H1 (cell line): ENCODE results near the gene MRPS9. TPM values are rescaled to one million over a fixed set of nuclear protein-coding genes. Genes with fewer than 3 reads are reported as not detected.

Source experiments
- CTCF ChIA-PET: fragments of 300-600 bp; sonication (Branson Sonifier 250); formaldehyde crosslinking; loops from one replicate; lab custom pipeline; 2021; ENCODE audit not compliant: partially characterized antibody; lab: Charles Lee
- POLR2A ChIA-PET: fragments of 300-600 bp; sonication (Branson Sonifier 250); formaldehyde crosslinking; loops from one replicate; lab custom pipeline; 2021; ENCODE audit warnings: inconsistent platforms; ENCODE audit not compliant: partially characterized antibody; lab: Charles Lee
- DNase-seq, 2 experiments: peaks; one replicate each; pipeline versions ENCODE4 v3.0.0 to v3.0.0-alpha.2; 2010 to 2022; ENCODE audit warnings: low spot score in 2 of 2, low read depth in 1 of 2, mixed read lengths in 1 of 2
- FAIRE-seq: peaks from 2 replicates; lab custom pipeline; 2011; peaks lifted over from hg19 to GRCh38; lab: Jason Lieb, UNC
- H2AFZ ChIP-seq: 2 replicates; pipeline ENCODE4 v1.8.1; 2012; ENCODE audit warnings: low read length, inconsistent platforms
- H2AK5ac ChIP-seq: 2 replicates; pipeline ENCODE4 v1.6.1; 2013; ENCODE audit warnings: low read depth, low read length
- H2BK120ac ChIP-seq: replicated peaks from 2 replicates; pipeline ENCODE3; 2013; ENCODE audit warnings: low read depth, low read length, inconsistent platforms
- H2BK12ac ChIP-seq: 2 replicates; pipeline ENCODE4 v1.6.1; 2013; ENCODE audit warnings: low read depth, low read length
- H2BK15ac ChIP-seq: 2 replicates; pipeline ENCODE4 v1.6.1; 2013; ENCODE audit warnings: low read length
- H2BK20ac ChIP-seq: 2 replicates; pipeline ENCODE4 v1.6.1; 2013; ENCODE audit warnings: low read length
- H2BK5ac ChIP-seq: 2 replicates; pipeline ENCODE4 v1.6.1; 2013; ENCODE audit warnings: low read depth, low read length
- H3K14ac ChIP-seq: 2 replicates; pipeline ENCODE4 v1.6.1; 2013; ENCODE audit warnings: inconsistent platforms; ENCODE audit not compliant: insufficient read length
- H3K18ac ChIP-seq: 2 replicates; pipeline ENCODE4 v1.6.1; 2013; ENCODE audit warnings: low read length; ENCODE audit errors: extremely low read depth
- H3K23ac ChIP-seq: 2 replicates; pipeline ENCODE4 v1.6.1; 2013; ENCODE audit warnings: inconsistent platforms; ENCODE audit not compliant: insufficient read length
- H3K23me2 ChIP-seq: 2 replicates; pipeline ENCODE4 v1.6.1; 2013; ENCODE audit warnings: low read depth, low read length
- H3K27ac ChIP-seq: 2 replicates; pipeline ENCODE4 v1.6.1; 2011; ENCODE audit warnings: low read depth, low read length, inconsistent platforms
- H3K27me3 ChIP-seq, 4 experiments: replicated peaks in 1 of 4; 1 replicate in 1 of 4; 2 replicates in 3 of 4; pipeline versions ENCODE4 v1.6.1 to v1.8.1; 2011 to 2013; ENCODE audit warnings: low read length in 3 of 4, mild to moderate bottlenecking in 3 of 4, inconsistent platforms in 2 of 4, mixed read lengths in 2 of 4, moderate library complexity in 1 of 4; ENCODE audit not compliant: control insufficient read depth in 3 of 4, insufficient read depth in 3 of 4; ENCODE audit errors: extremely low read depth in 1 of 4
- H3K36me3 ChIP-seq, 4 experiments: 2 replicates each; pipeline versions ENCODE4 v1.6.1 to v1.8.1; 2011 to 2013; ENCODE audit warnings: mild to moderate bottlenecking in 4 of 4, low read length in 3 of 4, moderate library complexity in 2 of 4, control low read depth in 1 of 4, inconsistent platforms in 1 of 4; ENCODE audit not compliant: insufficient read depth in 4 of 4, control insufficient read depth in 2 of 4
- H3K4ac ChIP-seq: replicated peaks from 2 replicates; pipeline ENCODE3; 2013; ENCODE audit warnings: low read length, low read depth, mixed read lengths, inconsistent platforms; ENCODE audit not compliant: insufficient read length
- H3K4me1 ChIP-seq, 4 experiments: replicated peaks in 1 of 4; 1 replicate in 1 of 4; 2 replicates in 3 of 4; pipeline versions ENCODE4 v1.6.1 to v1.8.1; 2011 to 2013; ENCODE audit warnings: low read length in 3 of 4, inconsistent platforms in 2 of 4, mixed read lengths in 1 of 4; ENCODE audit not compliant: insufficient read depth in 4 of 4, control insufficient read depth in 3 of 4
- H3K4me2 ChIP-seq, 2 experiments: 2 replicates each; pipeline versions ENCODE4 v1.6.1 to v1.8.1; 2011 to 2013; ENCODE audit warnings: low read depth in 2 of 2, low read length in 2 of 2, control low read depth in 1 of 2, inconsistent platforms in 1 of 2, mild to moderate bottlenecking in 1 of 2; ENCODE audit not compliant: insufficient read depth in 1 of 2
- H3K4me3 ChIP-seq, 4 experiments: fragments of 200-600, 300-600 bp in 1 of 4; sonication (generic), shearing (Covaris generic), sonication (Bioruptor Twin) in 1 of 4; 2 replicates each; pipeline versions ENCODE4 v1.5.1 to v1.8.1; 2011 to 2016; ENCODE audit warnings: low read length in 4 of 4, low read depth in 3 of 4, control low read depth in 2 of 4, inconsistent platforms in 2 of 4, mild to moderate bottlenecking in 2 of 4, mixed read lengths in 1 of 4, moderate library complexity in 1 of 4; ENCODE audit not compliant: insufficient read depth in 2 of 4; ENCODE audit errors: extremely low read depth in 1 of 4
- H3K56ac ChIP-seq: replicated peaks from 2 replicates; pipeline ENCODE3; 2013; ENCODE audit warnings: low read depth, mild to moderate bottlenecking, mixed read lengths, low read length, inconsistent platforms; ENCODE audit not compliant: insufficient read length
- H3K79me1 ChIP-seq: 2 replicates; pipeline ENCODE4 v1.6.1; 2013; ENCODE audit warnings: low read depth, low read length, control low read depth
- H3K79me2 ChIP-seq, 2 experiments: 2 replicates each; pipeline versions ENCODE4 v1.6.1 to v1.8.1; 2012 to 2013; ENCODE audit warnings: low read length in 2 of 2, mild to moderate bottlenecking in 2 of 2, inconsistent platforms in 1 of 2; ENCODE audit not compliant: insufficient read depth in 2 of 2, control insufficient read depth in 1 of 2
- H3K9ac ChIP-seq, 4 experiments: replicated peaks in 1 of 4; 1 replicate in 1 of 4; 2 replicates in 3 of 4; pipeline versions ENCODE4 v1.6.1 to v1.8.1; 2011 to 2013; ENCODE audit warnings: low read depth in 3 of 4, low read length in 3 of 4, control low read depth in 2 of 4, mild to moderate bottlenecking in 2 of 4, moderate library complexity in 2 of 4, inconsistent platforms in 1 of 4; ENCODE audit errors: extremely low read depth in 1 of 4
- H3K9me3 ChIP-seq, 2 experiments: 2 replicates each; pipeline versions ENCODE4 v1.6.1 to v1.8.1; 2012 to 2013; ENCODE audit warnings: mild to moderate bottlenecking in 2 of 2, moderate library complexity in 2 of 2, control low read depth in 1 of 2, inconsistent platforms in 1 of 2, low read depth in 1 of 2, low read length in 1 of 2, mixed read lengths in 1 of 2; ENCODE audit not compliant: insufficient read depth in 2 of 2
- H4K20me1 ChIP-seq, 2 experiments: replicated peaks in 1 of 2; 2 replicates each; pipeline versions ENCODE3 to v1.8.1; 2011 to 2013; ENCODE audit warnings: inconsistent platforms in 2 of 2, low read length in 2 of 2, mild to moderate bottlenecking in 1 of 2; ENCODE audit not compliant: insufficient read depth in 2 of 2, control insufficient read depth in 1 of 2
- H4K5ac ChIP-seq: 2 replicates; pipeline ENCODE4 v1.6.1; 2013; ENCODE audit warnings: low read length, low read depth, mixed read lengths, inconsistent platforms; ENCODE audit not compliant: insufficient read length
- H4K8ac ChIP-seq: 2 replicates; pipeline ENCODE4 v1.8.0; 2013; ENCODE audit warnings: mild to moderate bottlenecking, moderate library complexity, low read length, inconsistent platforms; ENCODE audit not compliant: insufficient read depth; ENCODE audit errors: extremely low read depth
- H4K91ac ChIP-seq: replicated peaks from 2 replicates; pipeline ENCODE3; 2013; ENCODE audit warnings: low read length, mixed read lengths, inconsistent platforms; ENCODE audit not compliant: insufficient read length
- FOSL1 ChIP-seq: IDR thresholded peaks from 2 replicates; pipeline ENCODE4 v1.6.1; 2011; ENCODE audit warnings: mild to moderate bottlenecking, low read depth, low read length, moderate library complexity; ENCODE audit not compliant: insufficient read depth
- NRF1 ChIP-seq: IDR thresholded peaks from 2 replicates; pipeline ENCODE4 v1.6.1; 2011; ENCODE audit warnings: mild to moderate bottlenecking, low read depth, low read length, improper control_type of control experiment
- RNF2 ChIP-seq: fragments of 200-900, 300-1000 bp; sonication (generic); IDR thresholded peaks from 2 replicates; pipeline ENCODE4 v1.7.1; 2016; ENCODE audit warnings: borderline replicate concordance, low read depth, mild to moderate bottlenecking, antibody characterized with exemption, low read length; ENCODE audit not compliant: poor library complexity, severe bottlenecking; ENCODE audit errors: missing control alignments
- SAP30 ChIP-seq: fragments of 300-600 bp; sonication (generic); IDR thresholded peaks from 2 replicates; pipeline ENCODE4 v1.7.1; 2012; ENCODE audit warnings: low read length, moderate library complexity, mild to moderate bottlenecking, inconsistent platforms; ENCODE audit not compliant: insufficient read depth, insufficient replicate concordance
- SP1 ChIP-seq: IDR thresholded peaks from 2 replicates; pipeline ENCODE4 v1.6.1; 2011; ENCODE audit warnings: low read depth, low read length
- TAF1 ChIP-seq: IDR thresholded peaks from 2 replicates; pipeline ENCODE4 v1.6.1; 2011; ENCODE audit warnings: mild to moderate bottlenecking, low read depth, low read length
- TAF7 ChIP-seq: optimal IDR thresholded peaks from 2 replicates; pipeline ENCODE3; 2011; ENCODE audit warnings: low read depth, mild to moderate bottlenecking, inconsistent platforms, low read length, moderate library complexity, borderline replicate concordance
- WGBS, 2 experiments: shearing (Covaris generic) in 1 of 2; methylation state at CpG; one replicate each; pipeline versions ENCODE4 v1.1.6 to v1.1.7; 2013 to 2015; ENCODE audit warnings: low lambda C conversion rate in 2 of 2, mixed read lengths in 2 of 2, inconsistent platforms in 1 of 2, low coverage in 1 of 2, missing lambda C conversion rate in 1 of 2; ENCODE audit not compliant: insufficient replicate concordance in 2 of 2, insufficient coverage in 1 of 2, insufficient read length in 1 of 2; ENCODE audit errors: extremely low coverage in 1 of 2, missing lambda C conversion rate in 1 of 2; 5-methylcytosine and 5-hydroxymethylcytosine counted together
- long read RNA-seq, 2 experiments: library from RNA in 1 of 2; library from capped mRNA in 1 of 2; stranded (forward); transcript quantifications; one replicate each; pipeline ENCODE4 v2.0.0, GENCODE V29; 2021; ENCODE audit warnings: inconsistent platforms in 1 of 2
- polyA minus RNA-seq, 3 experiments: library from RNA; depleted of rRNA, polyadenylated mRNA; stranded (reverse); fragments of >200 nt; gene quantifications; 1 replicate in 2 of 3; 2 replicates in 1 of 3; pipeline ENCODE4 v1.2.3, GENCODE V29; 2011
- polyA plus RNA-seq, 7 experiments: library from polyadenylated mRNA; depleted of rRNA in 3 of 7; stranded (reverse) in 5 of 7; unstranded in 2 of 7; fragments of >200 nt in 5 of 7; fragments of 200-250 nt in 2 of 7; gene quantifications; 1 replicate in 5 of 7; 2 replicates in 1 of 7; 4 replicates in 1 of 7; pipeline versions ENCODE4 v1.2.1 to v1.2.3, GENCODE V29; 2011 to 2013; ENCODE audit warnings: missing spikeins in 2 of 7, mixed read lengths in 2 of 7
- total RNA-seq: library from RNA; stranded (reverse); fragmentation: NEBNext Ultra II Directional; extraction: Animal tissue kit (Norgen Biotek cat#: 25700); gene quantifications from 2 replicates; pipeline ENCODE4 v1.2.1, GENCODE V29; 2021

The MRPS9 gene
- total RNA-seq (71.0 and 72.3 TPM in 2 replicates), polyA plus RNA-seq (2011; rRNA removed) (34.9 and 36.2 TPM in 2 replicates), polyA minus RNA-seq (2011; rRNA and poly(A)+ RNA removed) (24.3 and 38.9 TPM in 2 replicates)
- 63.4 TPM for polyA plus RNA-seq (2011; cell fraction: cytosol; rRNA removed)
- 39.2 TPM for polyA plus RNA-seq (2011; cell fraction: nucleus; rRNA removed)
- 64.3 to 83.7 TPM (median 67.0 TPM) in 4 replicates for polyA plus RNA-seq (2012, experiment 1 of 2)
- polyA plus RNA-seq (2012, experiment 2 of 2) = 10.8 TPM
- 78.5 TPM for polyA plus RNA-seq (2013, experiment 1 of 2)
- polyA plus RNA-seq (2013, experiment 2 of 2) = 80.0 TPM
- polyA minus RNA-seq (2011; cell fraction: cytosol; rRNA and poly(A)+ RNA removed) = 27.4 TPM
- polyA minus RNA-seq (2011; cell fraction: nucleus; rRNA and poly(A)+ RNA removed) = 22.1 TPM
- long read RNA-seq, experiment 1, transcript MRPS9-201 (11 exons, 1,500 nt) = major isoform, 29 of 46 reads
- long read RNA-seq, experiment 1, partial matches to known transcripts = 16 of 46 reads
- long read RNA-seq, experiment 1, other reads (novel, unspliced or antisense) = 1 of 46 reads
- long read RNA-seq, experiment 2, transcript MRPS9-203 (4 exons, 982 nt) = minor isoform, 7 of 293 reads
- long read RNA-seq, experiment 2, transcript MRPS9-201 (11 exons, 1,500 nt) = major isoform, 263 of 293 reads
- long read RNA-seq, experiment 2, partial matches to known transcripts = 6 of 293 reads
- long read RNA-seq, experiment 2, other reads (novel, unspliced or antisense) = 17 of 293 reads

GRCh38 chr2:105037572-105038382 is at the start of gene MRPS9:
TSS of gene MRPS9 (plus strand) at chr2:105038069. CDS start at chr2:105038093, 24 bp downstream.
- Histone ChIP-seq H3K4ac (no peak within 1 kb of the TSS), H4K91ac (peak within 1 kb of the TSS; percentile 53), H3K18ac (peak within 1 kb of the TSS; percentile 93), H3K23ac (no peak within 1 kb of the TSS), H3K36me3 (no peaks in the 10 kb centered on the region), H2AFZ (peak within 1 kb of the TSS; percentile 88), H3K27me3 (no peaks in the 10 kb centered on the region), H3K9ac (peak within 1 kb of the TSS; percentile 56 to 95 (median 88)), H3K14ac (no peak within 1 kb of the TSS), H2BK5ac (peak within 1 kb of the TSS; percentile 95), H3K4me3 (peak within 1 kb of the TSS; percentile 89 to 100 (median 94)), H3K9me3 (no peaks in the 10 kb centered on the region), H3K4me1 (peaks cover 2 to 7% (median 4%) of the 10 kb centered on the region in 4 experiments; a peak in 6 of 7 replicates), H4K20me1 (no peaks in the 10 kb centered on the region), H4K8ac (peak within 1 kb of the TSS; percentile 98; the same call in 1 of the 2 replicates), H2BK12ac (peak within 1 kb of the TSS; percentile 83; the same call in 1 of the 2 replicates), H2BK120ac (no peak within 1 kb of the TSS), H4K5ac (peak within 1 kb of the TSS; percentile 92), H3K27ac (peak within 1 kb of the TSS; percentile 88), H3K56ac (peak within 1 kb of the TSS; percentile 73), H3K23me2 (peaks cover 7% of the 10 kb centered on the region), H2BK20ac (no peak within 1 kb of the TSS), H3K79me1 (0 out of 2 replicates have a peak, but pooled peaks cover 2% of the 10 kb centered on the region), H3K79me2 (peaks cover 0 to 46% of the 10 kb centered on the region in 2 experiments; a peak in 3 of 4 replicates), H2BK15ac (peak within 1 kb of the TSS; percentile 83; the same call in 1 of the 2 replicates), H2AK5ac (no peak within 1 kb of the TSS), H3K4me2 (peak within 1 kb of the TSS; percentile 71 to 88)
- peak; percentile 24 for FAIRE-seq
- WGBS, 2 experiments = 1% methylated on average over 50 of the region's 55 CpGs; no CpG with 5 or more reads in 1 of the 2 experiments
- peak; percentile 94 to 98 for DNase-seq
- POLR2A ChIA-PET = interaction anchor here (0.9 to 2.4 kb wide), 10 partner anchors 13 to 232 kb away, joined by 3 to 7 read pairs (median 3); no protein-coding TSS in a partner anchor
- CTCF ChIA-PET = no interaction called here
- TF ChIP-seq TAF7 (peak; percentile 69), SP1 (peak; percentile 56; the same call in 1 of the 2 replicates), NRF1 (0 out of 2 replicates have a peak, but pooled peaks have one; percentile 30), SAP30 (peak; percentile 35), RNF2 (no peak), FOSL1 (no peak), TAF1 (peak; percentile 92)
